Brain pericyte (primary cell): Measurements from ENCODE around the gene SCN4A.
"Not testable (repeated sequence)": the region's sequence is repeated elsewhere in the genome, so short reads cannot be mapped to it uniquely, and the experiment has no call there.

ENCODE experiments used
- DNase-seq: peaks from one replicate; pipeline ENCODE4 v3.0.0-alpha.2; 2012; ENCODE audit warnings: low read depth, low spot score

SCN4A gene

DNA sequence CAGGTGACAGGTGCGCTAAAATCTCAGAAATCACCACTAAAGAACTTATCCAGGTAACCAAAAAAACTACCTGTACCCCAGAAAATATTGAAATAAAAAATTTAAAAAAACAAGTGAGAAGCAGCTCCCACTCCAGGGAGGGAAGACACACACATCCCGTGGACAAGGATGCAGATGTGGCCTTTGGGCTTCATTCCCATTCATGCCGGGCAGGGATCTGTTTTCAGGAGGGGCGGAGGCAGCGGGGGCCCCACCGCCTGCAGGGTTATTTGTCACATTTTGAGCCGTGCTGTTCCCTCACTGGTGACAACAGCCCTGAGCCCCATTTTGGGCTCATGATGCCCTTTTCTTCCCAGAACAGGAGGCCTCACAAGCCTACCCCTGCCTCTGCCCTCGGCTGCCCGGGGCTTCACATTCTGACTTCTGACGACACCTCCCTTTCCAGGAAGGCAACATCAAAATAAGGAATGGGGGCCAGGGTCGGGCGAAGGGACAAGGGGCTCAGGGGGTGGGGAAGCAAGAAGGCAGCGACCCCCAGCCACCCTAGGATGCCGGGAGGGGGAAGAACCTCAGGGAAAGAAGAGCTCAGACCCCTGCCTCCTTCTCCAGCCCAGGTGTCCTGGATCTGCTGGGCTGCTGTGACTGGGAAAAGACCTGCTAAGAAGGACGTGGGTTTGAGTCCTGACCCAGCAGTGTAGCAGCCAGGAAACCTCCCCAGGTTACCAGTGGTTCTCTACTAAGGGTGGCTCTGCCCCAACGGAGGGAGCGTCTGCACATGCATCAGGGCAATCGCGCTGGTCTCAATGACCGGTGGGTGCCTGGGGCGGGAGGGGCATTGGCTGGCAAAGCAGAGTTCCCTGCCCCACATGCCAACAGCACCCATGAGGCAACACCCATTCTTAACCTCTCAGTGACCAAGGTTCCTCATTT lies 38.3 kb downstream of the SCN4A start:
- no peak for DNase-seq

- no peak for DNase-seq
Measured at GRCh38 chr17:63933598-63933997, 39.1 kb downstream of the SCN4A start.

DNA sequence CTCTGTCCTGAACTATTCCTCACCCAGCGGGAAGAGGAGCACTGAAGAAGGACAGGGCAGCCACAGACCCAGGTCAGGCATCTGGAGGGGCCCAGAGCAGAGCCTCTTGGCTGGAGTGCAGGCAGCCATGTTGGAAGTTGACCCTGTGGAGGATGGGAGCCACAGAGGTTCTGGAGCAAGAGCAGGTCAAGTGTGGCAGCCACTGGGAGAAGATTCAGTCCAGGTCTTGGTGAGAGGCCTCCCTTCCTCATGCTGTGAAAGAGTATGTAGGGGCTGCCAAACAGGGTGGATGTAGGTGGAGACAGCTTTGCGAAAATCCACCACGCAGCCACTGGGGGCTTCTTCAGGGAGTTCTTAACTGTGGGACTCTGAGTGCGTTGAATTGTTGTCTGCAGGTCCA lies 40.0 kb downstream of the SCN4A start:
- no peak for DNase-seq

- no peak for DNase-seq
Measured at GRCh38 chr17:63931981-63932561, 40.6 kb downstream of the SCN4A start, which contains the start of gene CD79B. Gene CD79B, minus strand, starts transcription at chr17:63932331. Its CDS starts 70 bp downstream, at chr17:63932261.

DNA sequence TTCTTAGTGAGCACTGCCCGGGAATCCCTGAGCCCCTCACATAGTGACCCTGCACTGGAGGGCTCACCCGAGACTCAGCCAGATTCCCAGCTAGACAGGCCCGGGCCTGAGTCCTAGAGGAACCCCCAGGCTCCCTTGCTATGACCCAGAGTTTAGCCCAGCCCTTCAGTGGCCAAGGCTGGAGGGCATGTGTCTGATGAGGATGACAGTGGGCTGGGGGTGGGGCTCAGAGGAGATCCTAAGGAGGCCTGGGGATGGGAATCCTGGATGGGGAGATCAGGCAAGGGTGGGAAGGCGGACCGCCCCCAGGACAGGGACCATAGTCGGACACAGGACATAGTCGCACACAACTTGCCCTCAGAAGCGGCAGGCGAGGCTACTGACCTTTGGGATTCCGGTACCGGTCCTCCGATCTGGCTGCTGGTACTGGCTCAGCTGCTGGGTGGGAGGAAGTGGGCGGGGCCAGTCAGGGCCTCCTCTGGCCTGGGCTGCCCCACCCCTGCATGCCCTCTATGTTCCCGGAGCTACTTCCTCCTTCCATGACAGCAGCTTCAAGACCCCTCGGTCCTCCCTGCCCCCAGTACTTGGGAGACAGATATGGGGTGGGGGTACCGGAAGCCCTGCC lies 41.7 kb downstream of the SCN4A start:
- no peak for DNase-seq

GRCh38 chr17:63929860-63930766 lies 42.6 kb downstream of the SCN4A start:
- DNase-seq = no peak

- DNase-seq = no peak
Measured at GRCh38 chr17:63928966-63929695, 43.6 kb downstream of the SCN4A start.

DNA sequence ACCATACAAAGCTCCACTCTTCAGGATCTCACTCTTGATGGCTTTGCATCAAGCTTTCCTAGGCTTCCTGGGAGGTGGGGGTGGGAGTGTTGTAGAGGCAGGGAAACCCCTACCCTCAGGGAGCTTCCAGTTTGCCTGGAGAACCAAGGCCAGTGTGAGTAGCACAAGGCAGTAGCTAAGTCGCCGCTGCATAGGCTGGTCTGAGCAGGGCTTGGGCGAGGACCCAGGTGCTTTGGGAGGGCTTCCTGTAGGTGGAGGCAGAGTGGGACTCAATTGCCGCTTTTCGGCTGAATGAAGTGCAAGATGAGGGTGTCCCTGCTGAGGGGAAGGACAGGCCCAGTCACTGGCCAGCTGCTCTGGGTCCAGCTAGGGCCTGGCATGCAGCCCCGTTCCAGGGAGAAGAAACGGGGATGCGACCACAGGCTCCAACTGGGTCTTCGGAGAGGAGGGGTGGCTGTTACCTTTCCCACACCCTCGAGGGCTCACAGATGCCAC lies 44.5 kb downstream of the SCN4A start:
- DNase-seq = no peak

DNA sequence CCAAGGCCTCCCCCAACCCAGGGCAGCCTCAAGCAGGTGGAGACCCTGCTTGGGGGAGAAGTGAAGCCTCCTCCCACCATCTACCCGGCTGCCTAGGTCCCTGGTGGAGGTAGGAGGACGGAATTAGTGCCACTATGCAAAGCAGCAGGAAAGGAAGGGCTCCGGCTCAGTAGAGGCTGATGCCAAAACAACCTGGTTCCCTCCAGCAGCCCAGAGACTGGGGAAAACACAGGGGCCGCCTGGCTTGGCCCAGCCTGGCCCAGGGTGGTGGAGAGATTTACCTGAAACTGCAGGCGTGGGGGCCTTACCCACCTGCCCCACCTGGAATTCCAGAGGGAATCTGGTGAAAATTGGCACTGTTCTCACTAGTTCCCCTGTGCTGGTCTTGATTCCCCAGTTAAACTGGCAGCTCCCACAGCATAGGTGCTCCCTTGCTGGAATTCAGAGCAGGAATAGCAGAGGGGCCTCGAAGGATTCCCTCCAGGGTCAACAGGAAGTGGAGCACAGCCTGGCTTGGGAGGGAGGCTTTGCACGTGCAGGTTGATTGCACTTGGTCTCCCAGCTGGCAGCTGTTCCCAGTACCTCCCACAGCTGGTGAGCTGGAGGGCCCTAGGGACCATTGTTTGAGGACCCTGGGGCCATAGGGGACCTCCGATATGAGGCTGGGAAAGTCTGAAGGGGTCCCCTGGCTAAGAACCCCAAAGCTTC lies 45.1 kb downstream of the SCN4A start:
- DNase-seq = no peak

DNA sequence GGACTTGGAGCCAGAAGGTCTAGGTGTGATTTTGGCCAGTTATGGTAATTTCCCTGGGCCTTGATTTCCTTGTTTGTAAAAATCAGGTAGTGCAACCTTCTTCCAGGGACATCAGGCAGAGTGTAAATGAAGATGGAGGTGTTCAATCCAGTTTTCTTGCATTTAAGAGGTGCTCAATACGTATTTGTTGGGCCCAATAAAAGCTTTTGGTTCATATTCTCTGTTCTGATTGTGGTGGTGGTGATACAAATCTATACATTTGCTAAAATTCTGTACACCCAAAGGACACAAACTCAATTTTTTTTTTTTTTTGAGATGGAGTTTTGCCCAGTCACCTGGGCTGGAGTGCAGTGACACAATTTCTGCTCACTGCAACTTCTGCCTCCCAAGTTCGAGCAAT lies 46.6 kb downstream of the SCN4A start:
- DNase-seq = no peak

DNA sequence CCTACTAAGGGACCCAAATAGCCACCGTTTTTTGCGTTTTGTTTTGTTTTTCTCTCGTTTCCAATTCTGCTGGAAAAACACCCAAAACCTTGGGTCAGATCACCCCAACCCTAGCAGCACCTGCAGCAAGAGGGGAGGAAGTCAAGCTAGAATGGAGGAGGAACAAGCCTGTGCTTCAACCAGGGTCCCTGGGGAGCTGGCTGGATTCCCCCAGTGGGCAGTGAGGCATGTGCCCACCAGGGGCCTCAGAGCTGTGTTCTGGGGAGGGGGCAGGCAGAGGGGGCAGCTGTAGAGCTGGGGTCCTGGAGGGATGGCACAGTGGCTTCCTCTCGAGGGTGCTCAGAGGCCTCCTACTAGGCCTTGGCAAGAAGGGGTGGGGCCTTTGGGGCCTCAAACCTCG lies 47.1 kb downstream of the SCN4A start:
- DNase-seq = no peak

DNA sequence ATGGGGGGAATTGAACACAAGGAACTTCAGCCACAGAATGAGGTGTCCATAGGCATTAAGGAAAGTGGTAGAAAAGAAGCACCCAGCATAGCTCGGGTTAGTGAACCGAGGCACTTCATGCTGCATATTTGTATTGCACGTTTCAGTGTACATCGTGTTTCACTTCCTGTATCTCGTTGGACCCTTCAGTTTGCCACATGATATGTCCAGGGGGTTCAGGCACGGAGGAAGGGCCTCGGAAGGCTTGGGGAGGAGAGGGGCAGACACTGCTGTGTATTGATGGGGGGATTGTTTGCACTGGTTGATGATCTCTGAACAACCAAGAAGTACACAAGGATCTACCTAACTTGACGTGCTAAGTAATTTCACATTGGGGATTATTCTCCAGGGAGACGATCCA lies 50.3 kb downstream of the SCN4A start:
- DNase-seq = not testable (repeated sequence)

- not testable (repeated sequence) for DNase-seq
Measured at GRCh38 chr17:63920779-63921178, 51.9 kb downstream of the SCN4A start.

GRCh38 chr17:63920050-63920449 lies 52.7 kb downstream of the SCN4A start:
- DNase-seq = not testable (repeated sequence)

- no peak for DNase-seq
Measured at GRCh38 chr17:63919311-63919723, 53.4 kb downstream of the SCN4A start.

- not testable (repeated sequence) for DNase-seq
Measured at GRCh38 chr17:63918789-63919305, 53.9 kb downstream of the SCN4A start, which contains the start of gene GH1. Gene GH1, minus strand, starts transcription at chr17:63918839. Its CDS starts 63 bp downstream, at chr17:63918776.

DNA sequence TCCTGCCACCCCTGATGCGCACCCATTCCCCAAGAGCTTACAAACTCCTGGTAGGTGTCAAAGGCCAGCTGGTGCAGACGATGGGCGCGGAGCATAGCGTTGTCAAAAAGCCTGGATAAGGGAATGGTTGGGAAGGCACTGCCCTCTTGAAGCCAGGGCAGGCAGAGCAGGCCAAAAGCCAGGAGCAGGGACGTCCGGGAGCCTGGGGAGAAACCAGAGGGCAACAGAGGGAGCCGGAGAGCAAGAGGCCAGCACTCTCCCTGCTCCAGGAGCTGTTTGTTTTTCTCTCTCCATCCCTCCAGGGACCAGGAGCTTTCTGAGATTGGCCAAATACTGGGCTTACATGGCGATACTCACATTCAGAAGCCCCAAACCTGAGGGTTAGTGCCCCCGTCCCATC lies 54.4 kb downstream of the SCN4A start:
- DNase-seq = no peak

GRCh38 chr17:63917646-63918045 lies 55.1 kb downstream of the SCN4A start:
- no peak for DNase-seq

DNA sequence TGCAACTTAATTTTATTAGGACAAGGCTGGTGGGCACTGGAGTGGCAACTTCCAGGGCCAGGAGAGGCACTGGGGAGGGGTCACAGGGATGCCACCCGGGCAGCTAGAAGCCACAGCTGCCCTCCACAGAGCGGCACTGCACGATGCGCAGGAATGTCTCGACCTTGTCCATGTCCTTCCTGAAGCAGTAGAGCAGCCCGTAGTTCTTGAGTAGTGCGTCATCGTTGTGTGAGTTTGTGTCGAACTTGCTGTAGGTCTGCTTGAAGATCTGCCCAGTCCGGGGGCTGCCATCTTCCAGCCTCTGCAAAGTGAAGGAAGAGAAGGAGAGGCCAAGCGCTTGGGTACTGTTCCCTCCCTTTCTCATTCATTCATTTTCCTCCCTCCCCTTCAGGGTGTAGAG lies 55.5 kb downstream of the SCN4A start:
- not testable (repeated sequence) for DNase-seq
